GM06990 (cell line): ENCODE results near the gene CFAP61.
"Not testable (repeated sequence)": the region's sequence is repeated elsewhere in the genome, so short reads cannot be mapped to it uniquely, and the experiment has no call there.

ENCODE experiments used
- DNase-seq: peaks from one replicate; pipeline ENCODE4 v3.0.0-alpha.2; 2011; ENCODE audit not compliant: insufficient read length; ENCODE audit errors: extremely low read depth
- H3K27me3 ChIP-seq: replicated peaks from 2 replicates; pipeline ENCODE4 v1.6.0; 2011; ENCODE audit warnings: low read length; ENCODE audit not compliant: control insufficient read depth, insufficient read depth
- H3K36me3 ChIP-seq: 2 replicates; pipeline ENCODE4 v1.5.1; 2011; ENCODE audit warnings: low read length; ENCODE audit not compliant: control insufficient read depth, insufficient read depth
- H3K4me3 ChIP-seq: replicated peaks from 2 replicates; pipeline ENCODE4 v1.5.1; 2011; ENCODE audit warnings: low read depth, mild to moderate bottlenecking, control low read depth, low read length
- CTCF ChIP-seq: IDR thresholded peaks from 2 replicates; pipeline ENCODE4 v1.5.1; 2011; ENCODE audit warnings: low read length, control low read depth, mild to moderate bottlenecking, inconsistent platforms; ENCODE audit not compliant: insufficient read depth, poor library complexity, severe bottlenecking

Gene CFAP61

GRCh38 chr20:20214757-20215275 is 162.5 kb downstream of the CFAP61 start:
- DNase-seq, result no peak
- no peaks in the 10 kb centered on the region for H3K36me3 ChIP-seq
- H3K4me3 ChIP-seq, result no peak overlapping the region
- H3K27me3 ChIP-seq, result no peaks in the 10 kb centered on the region
- no peak for TF ChIP-seq CTCF

GRCh38 chr20:20215976-20216727 is 163.8 kb downstream of the CFAP61 start:
- Histone ChIP-seq H3K36me3 (no peaks in the 10 kb centered on the region), H3K27me3 (no peaks in the 10 kb centered on the region; the same call in 1 of the 2 replicates), H3K4me3 (no peak overlapping the region)
- no peak for TF ChIP-seq CTCF
- no peak for DNase-seq

GRCh38 chr20:20216941-20217340 is 164.6 kb downstream of the CFAP61 start:
- no peak for TF ChIP-seq CTCF
- no peak for DNase-seq
- Histone ChIP-seq H3K36me3 (no peaks in the 10 kb centered on the region), H3K27me3 (no peaks in the 10 kb centered on the region; the same call in 1 of the 2 replicates), H3K4me3 (no peak overlapping the region)

GRCh38 chr20:20217621-20218020 is 165.3 kb downstream of the CFAP61 start:
- no peak for TF ChIP-seq CTCF
- DNase-seq, result no peak

GRCh38 chr20:20218106-20218505 is 165.8 kb downstream of the CFAP61 start:
- not testable (repeated sequence) for DNase-seq, H3K27me3 ChIP-seq, H3K36me3 ChIP-seq, H3K4me3 ChIP-seq

More at GRCh38 chr20:20217621-20218020, 165.3 kb downstream of the CFAP61 start:
- Histone ChIP-seq H3K27me3 (no peaks in the 10 kb centered on the region; the same call in 1 of the 2 replicates), H3K4me3 (no peak overlapping the region), H3K36me3 (no peaks in the 10 kb centered on the region)

- no peak for DNase-seq
- H3K4me3 ChIP-seq, result no peak overlapping the region
- H3K36me3 ChIP-seq, result no peaks in the 10 kb centered on the region
- no peak for TF ChIP-seq CTCF
- no peaks in the 10 kb centered on the region; the same call in 1 of the 2 replicates for H3K27me3 ChIP-seq
These were observed 166.7 kb downstream of the CFAP61 start for GRCh38 chr20:20219016-20219415.
